A172 (cell line): Measurements from ENCODE around the gene KIF5B. TPM values are rescaled to one million over a fixed set of nuclear protein-coding genes. Genes with fewer than 3 reads are reported as not detected.
"Not testable (repeated sequence)": the region's sequence is repeated elsewhere in the genome, so short reads cannot be mapped to it uniquely, and the experiment has no call there.

Source experiments
- DNase-seq: peaks from one replicate; pipeline ENCODE4 v3.0.0-alpha.2; 2015; ENCODE audit warnings: low spot score
- total RNA-seq: library from RNA; depleted of rRNA; stranded (reverse); fragments of >200 nt; shearing (Covaris generic); gene quantifications from 2 replicates; pipeline ENCODE4 v1.2.3, GENCODE V29; 2014; rRNA removed

KIF5B gene
- 158 and 206 TPM in 2 replicates for total RNA-seq

DNA sequence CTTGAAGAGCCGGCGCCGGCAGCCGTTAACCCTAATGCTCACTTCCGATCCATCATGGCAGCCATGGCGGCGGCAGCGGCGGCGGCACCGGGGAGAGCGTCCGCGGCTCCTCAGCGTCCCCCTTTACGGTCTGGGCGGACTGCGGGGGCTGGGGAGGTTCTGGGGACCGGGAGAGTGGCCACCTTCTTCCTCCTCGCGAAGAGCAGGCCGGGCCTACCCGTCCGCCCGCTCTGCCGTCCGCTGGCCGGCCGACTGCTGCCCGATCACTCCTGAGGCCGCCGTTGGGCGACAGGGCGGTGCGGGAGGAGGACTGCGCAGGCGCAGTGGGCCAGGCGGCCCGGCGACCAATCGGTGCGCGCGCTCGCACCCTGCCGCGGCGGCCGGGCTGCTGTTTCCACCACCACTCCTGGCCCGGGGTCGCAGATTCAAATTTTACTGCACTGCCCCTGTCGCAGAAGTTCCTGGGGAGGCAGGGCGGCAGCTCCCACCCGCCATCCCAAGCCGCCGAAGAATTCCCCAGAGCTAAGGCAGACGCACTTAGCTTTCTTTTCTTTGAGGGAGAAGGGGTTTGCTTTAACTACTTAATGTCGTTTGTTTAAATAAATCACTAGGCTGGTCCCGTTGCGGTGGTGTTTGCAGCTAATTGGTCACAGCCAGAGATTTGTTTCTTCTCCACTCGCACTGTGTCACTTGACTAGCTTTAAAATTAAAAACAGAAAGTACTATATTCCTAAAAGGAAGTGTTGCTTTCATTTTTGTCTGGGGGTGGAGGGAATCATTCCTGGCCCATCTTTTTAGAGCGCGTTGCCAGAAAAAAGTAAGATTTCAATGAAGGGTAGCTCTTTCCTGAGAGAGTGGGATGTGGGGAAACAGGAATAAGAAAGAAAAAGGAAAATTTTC lies at the start of gene KIF5B:
TSS of gene KIF5B (minus strand) at position 290 of the 900 bp plus-strand sequence. CDS start 452 bp downstream, outside the sequence.
- peak; percentile 83 for DNase-seq

- no peak for DNase-seq
Measured at GRCh38 chr10:32105782-32106382, 49.7 kb upstream of the KIF5B start.

DNA sequence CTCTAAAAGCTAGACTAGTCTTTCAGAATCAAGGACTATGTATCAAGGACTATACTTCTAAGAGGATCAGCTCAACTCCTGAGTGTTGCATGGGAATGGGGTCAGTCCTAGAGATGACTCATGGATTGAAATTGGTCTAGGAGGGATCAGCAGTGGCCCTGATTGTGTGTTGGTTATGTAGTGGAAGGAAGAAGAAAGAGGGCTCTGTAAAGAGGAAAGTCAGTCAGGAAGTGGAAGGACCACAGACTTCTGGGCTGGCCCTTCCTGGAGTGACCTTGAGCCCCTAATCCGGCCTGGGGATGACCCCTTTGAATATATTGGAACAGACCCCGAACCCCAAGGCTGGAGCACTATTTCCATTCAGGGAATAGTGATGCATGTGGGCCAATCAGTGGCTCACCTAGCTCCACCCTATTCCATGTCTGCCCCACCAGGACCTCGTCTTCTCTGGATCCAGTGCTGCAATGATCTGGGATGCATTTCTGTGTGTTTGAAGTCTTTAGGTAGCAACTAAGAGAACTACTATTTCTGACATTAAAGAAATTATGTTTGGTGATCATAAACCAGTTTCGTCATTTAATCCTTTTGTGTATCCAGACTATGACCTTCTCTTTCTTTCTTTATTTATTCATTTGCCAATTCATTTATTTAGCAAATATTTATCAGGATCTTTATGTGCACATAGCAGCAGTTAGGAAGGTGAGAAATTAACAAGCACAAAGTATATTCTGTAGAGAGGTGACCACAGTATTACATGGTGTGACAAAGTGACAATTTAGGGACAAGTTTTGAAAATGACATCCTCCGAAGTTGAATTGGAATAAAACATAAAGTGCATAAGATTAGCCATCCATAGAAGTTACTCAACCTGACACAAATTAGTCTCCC lies 48.6 kb upstream of the KIF5B start:
- DNase-seq: peak; percentile 6

GRCh38 chr10:32104181-32104580 lies 48.0 kb upstream of the KIF5B start:
- DNase-seq: no peak

GRCh38 chr10:32103721-32104120 lies 47.5 kb upstream of the KIF5B start:
- DNase-seq: no peak

GRCh38 chr10:32098566-32099259 lies 42.5 kb upstream of the KIF5B start:
- not testable (repeated sequence) for DNase-seq

DNA sequence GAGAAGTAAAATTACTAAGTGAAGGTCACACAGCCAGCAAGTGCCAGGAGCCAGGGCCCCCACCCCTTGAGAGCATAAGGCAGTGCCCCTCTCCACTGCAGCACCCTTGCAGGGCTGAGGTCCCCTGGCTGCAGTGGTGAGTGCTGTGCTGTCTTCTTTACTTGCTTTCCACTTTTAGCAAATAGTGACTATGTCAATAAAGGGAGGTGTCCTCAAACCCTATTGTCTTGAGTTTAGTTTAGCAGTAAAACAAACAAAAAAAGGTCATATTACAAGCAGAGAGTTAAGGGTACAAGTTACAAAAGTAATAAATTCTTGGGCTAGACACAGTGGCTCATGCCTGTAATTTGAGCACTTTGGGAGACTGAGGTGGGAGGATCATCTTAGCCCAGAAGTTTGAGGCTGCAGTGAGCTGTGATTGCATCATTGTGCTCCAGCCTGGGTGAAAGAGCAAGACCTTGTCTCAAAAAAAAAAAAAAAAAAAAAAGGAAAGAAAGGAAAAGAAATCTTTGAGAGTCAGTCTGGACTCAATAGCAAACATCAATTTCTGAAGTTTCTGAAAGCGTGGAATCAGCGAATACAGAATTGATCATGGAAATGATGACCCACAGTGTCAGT lies 39.0 kb upstream of the KIF5B start:
- no peak for DNase-seq

DNA sequence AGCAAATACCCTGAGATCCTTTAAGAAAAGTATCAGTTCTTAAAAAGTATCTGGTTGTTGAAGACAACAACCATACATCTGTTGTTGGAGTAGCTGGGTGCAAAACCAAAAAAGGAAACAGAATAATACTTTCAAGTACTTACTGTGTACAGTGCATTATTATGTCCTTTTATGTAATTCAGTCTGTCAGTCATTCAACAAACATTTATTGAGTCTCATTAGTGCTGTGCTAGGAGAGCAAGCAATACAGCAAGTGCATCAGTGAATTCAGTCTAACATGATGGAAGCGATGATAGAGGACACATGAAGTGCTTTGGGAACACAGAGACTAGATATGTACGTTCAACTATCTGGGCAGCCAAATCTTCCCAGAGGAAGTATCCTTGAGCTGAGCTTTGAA lies 37.4 kb upstream of the KIF5B start:
- DNase-seq: no peak

- no peak for DNase-seq
Measured at GRCh38 chr10:32091046-32091445, 34.8 kb upstream of the KIF5B start.

GRCh38 chr10:32084185-32084851 lies 28.1 kb upstream of the KIF5B start:
- no peak for DNase-seq

- peak; percentile 75 for DNase-seq
Measured at GRCh38 chr10:32077896-32078485, 21.8 kb upstream of the KIF5B start.

DNA sequence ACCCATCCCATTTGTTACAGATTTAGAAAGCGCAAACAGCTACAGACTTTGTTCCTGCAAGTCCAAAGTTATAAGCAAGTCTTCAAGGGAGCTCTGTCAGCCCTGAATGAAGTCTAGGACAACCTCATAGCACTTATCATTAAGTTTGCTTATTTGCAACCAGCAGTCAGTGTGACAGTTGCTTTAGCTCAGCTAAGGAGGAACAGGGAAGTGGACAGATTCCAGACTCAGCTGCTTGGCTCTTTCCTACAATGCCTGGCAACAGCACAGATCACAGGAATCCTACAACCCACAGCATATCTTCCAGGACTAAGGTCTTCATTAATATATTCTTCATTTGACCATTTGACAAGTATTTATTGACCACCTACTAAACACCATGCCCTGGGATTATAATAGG lies 17.4 kb upstream of the KIF5B start:
- DNase-seq: no peak

- no peak for DNase-seq
Measured at GRCh38 chr10:32073128-32073527, 16.9 kb upstream of the KIF5B start.

GRCh38 chr10:32072025-32072800 lies 16.0 kb upstream of the KIF5B start:
- no peak for DNase-seq

GRCh38 chr10:32070645-32071044 lies 14.4 kb upstream of the KIF5B start:
- no peak for DNase-seq

- no peak for DNase-seq
Measured at GRCh38 chr10:32068569-32068968, 12.3 kb upstream of the KIF5B start.

DNA sequence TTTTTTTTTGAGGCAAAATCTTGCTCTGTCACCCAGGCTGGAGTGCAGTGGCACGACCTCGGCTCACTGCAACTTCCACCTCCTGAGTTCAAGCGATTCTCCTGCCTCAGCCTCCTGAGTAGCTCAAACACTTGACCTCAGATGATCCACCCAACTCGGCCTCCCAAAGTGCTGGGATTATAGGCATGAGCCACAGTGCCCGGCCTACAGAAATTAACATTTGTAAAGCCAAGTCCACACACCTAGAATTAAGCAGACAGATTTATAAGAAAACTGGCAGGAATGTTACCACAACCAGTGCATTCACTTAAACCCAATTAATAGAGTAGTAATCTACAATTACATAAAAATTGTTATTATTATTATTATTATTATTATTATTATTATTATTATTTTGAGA lies 11.7 kb upstream of the KIF5B start:
- DNase-seq: not testable (repeated sequence)

DNA sequence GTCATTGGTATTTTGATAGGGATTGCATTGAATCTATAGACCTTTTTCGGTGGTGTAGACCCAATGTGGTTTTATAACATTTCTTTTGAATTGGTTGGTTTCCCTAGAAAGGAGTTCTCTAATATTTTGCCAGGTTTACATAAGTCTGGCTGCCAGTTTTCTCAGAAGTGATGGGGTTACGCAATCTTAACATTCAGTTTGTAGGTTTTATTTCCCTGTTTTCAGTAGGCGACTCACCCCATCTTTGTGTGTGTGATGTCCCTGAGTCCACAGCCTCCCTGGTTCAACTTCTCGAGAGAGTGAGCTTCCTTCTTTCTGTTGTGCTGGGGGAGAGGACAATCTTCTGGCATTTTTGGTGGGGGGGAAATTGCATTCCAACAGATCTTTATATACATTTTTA lies 9.6 kb upstream of the KIF5B start:
- no peak for DNase-seq

GRCh38 chr10:32061440-32061839 lies 5.2 kb upstream of the KIF5B start:
- DNase-seq: no peak
